Lung (tissue), 12 donors: ENCODE data around the gene GGACT. TPM values are rescaled to one million over a fixed set of nuclear protein-coding genes. Genes with fewer than 3 reads are reported as not detected.

Source experiments
- ATAC-seq: fragments of 200-7000 bp; cut with Tn5 transposase; one replicate; pipeline ENCODE4 v1.9.1; 2020; ENCODE audit warnings: moderate number of reproducible peaks; ENCODE audit not compliant: insufficient read depth, low FRiP score
- DNase-seq, 3 donors: peaks; one replicate each; pipeline ENCODE4 v3.0.0-alpha.2; 2013 to 2017
- H3K27ac ChIP-seq, 2 donors: one replicate each; pipeline ENCODE4 v1.5.1; 2013; ENCODE audit warnings: mild to moderate bottlenecking in 2 of 2, moderate library complexity in 2 of 2, control low read depth in 1 of 2, inconsistent platforms in 1 of 2, low read depth in 1 of 2, low read length in 1 of 2
- H3K27me3 ChIP-seq, 3 donors: one replicate each; pipeline ENCODE4 v1.5.1; 2013; ENCODE audit warnings: low read length in 2 of 3; ENCODE audit not compliant: control insufficient read depth in 3 of 3, insufficient read depth in 3 of 3
- H3K36me3 ChIP-seq, 4 donors: one replicate each; pipeline ENCODE4 v1.5.1; 2013; ENCODE audit warnings: low read length in 4 of 4, mild to moderate bottlenecking in 1 of 4, moderate library complexity in 1 of 4; ENCODE audit not compliant: control insufficient read depth in 4 of 4, insufficient read depth in 4 of 4
- H3K4me1 ChIP-seq, 5 donors: one replicate each; pipeline ENCODE4 v1.5.1; 2013; ENCODE audit warnings: low read length in 5 of 5, mild to moderate bottlenecking in 2 of 5, moderate library complexity in 1 of 5; ENCODE audit not compliant: control insufficient read depth in 5 of 5, insufficient read depth in 5 of 5
- H3K4me3 ChIP-seq: one replicate; pipeline ENCODE4 v1.5.1; 2013; ENCODE audit warnings: mild to moderate bottlenecking, control low read depth, moderate library complexity
- H3K9ac ChIP-seq, 2 donors: one replicate each; pipeline ENCODE4 v1.5.1; 2013; ENCODE audit warnings: low read length in 2 of 2, control low read depth in 1 of 2; ENCODE audit not compliant: insufficient read depth in 1 of 2
- H3K9me3 ChIP-seq, 4 donors: one replicate each; pipeline ENCODE4 v1.5.1; 2013; ENCODE audit warnings: low read length in 3 of 4, mild to moderate bottlenecking in 1 of 4, moderate library complexity in 1 of 4; ENCODE audit not compliant: control insufficient read depth in 4 of 4, insufficient read depth in 3 of 4
- CTCF ChIP-seq: IDR thresholded peaks from 2 replicates; pipeline ENCODE4 v1.5.1; 2012; ENCODE audit warnings: mild to moderate bottlenecking; ENCODE audit errors: control extremely low read depth, extremely low read depth
- WGBS, 2 donors: extraction: QIAGEN DNeasy Blood & Tissue Kit; methylation state at CpG; one replicate each; pipeline ENCODE4 v1.1.7; 2013; 5-methylcytosine and 5-hydroxymethylcytosine counted together
- polyA plus RNA-seq, 2 donors: library from polyadenylated mRNA; stranded (reverse); fragments of 200-250 nt; gene quantifications; one replicate each; pipeline ENCODE4 v1.2.1, GENCODE V29; 2013
- total RNA-seq, 2 donors: library from RNA; depleted of rRNA in 1 of 2; stranded (reverse); fragments of >200 nt in 1 of 2; gene quantifications; one replicate each; pipeline ENCODE4 v1.2.1, GENCODE V29; 2014 to 2021
- donor health status: control.
- donor health status: control.
- donor health status: Bipolar disorder and iron deficiency.
- donor health status: healthy.
- donor health status: DM: yes; HTN: yes; CAD: no.

The GGACT gene
- total and polyA plus RNA-seq, 4 donors, result 1.1 to 6.8 (median 3.9) TPM

GRCh38 chr13:100630555-100630954 is 42.0 kb upstream of the GGACT start:
- peaks cover 0 to 3% (median 0%) of the 10 kb centered on the region in 5 donors for H3K4me1 ChIP-seq
- TF ChIP-seq CTCF, result no peak

GRCh38 chr13:100627120-100627519 is 38.5 kb upstream of the GGACT start:
- Histone ChIP-seq H3K9ac (no peak overlapping the region), H3K36me3 (peaks cover 6 to 18% (median 12%) of the 10 kb centered on the region in 4 donors), H3K27me3 (no peaks in the 10 kb centered on the region), H3K27ac (no peak overlapping the region), H3K4me1 (peaks cover 0 to 3% (median 0%) of the 10 kb centered on the region in 5 donors), H3K9me3 (no peaks in the 10 kb centered on the region), H3K4me3 (no peak overlapping the region)
- ATAC-seq, result no peak
- WGBS, 2 donors, result 93 to 95% methylated on average over 15 of the region's 15 CpGs
- TF ChIP-seq CTCF, result no peak
- DNase-seq, result no peak

More at GRCh38 chr13:100630555-100630954, 42.0 kb upstream of the GGACT start:
- H3K27ac ChIP-seq, result no peak overlapping the region
- H3K27me3 ChIP-seq, result no peaks in the 10 kb centered on the region
- ATAC-seq (no peak), DNase-seq (peak in 2 of 3 donors; percentile 25 to 26)
- 80 to 86% methylated on average over 8 of the region's 8 CpGs for WGBS, 2 donors
- H3K9ac ChIP-seq, result no peak overlapping the region
- H3K4me3 ChIP-seq, result no peak overlapping the region
- H3K36me3 ChIP-seq, result peaks cover 6 to 24% (median 19%) of the 10 kb centered on the region in 4 donors
- H3K9me3 ChIP-seq, result no peaks in the 10 kb centered on the region

GRCh38 chr13:100625447-100625846 is 36.9 kb upstream of the GGACT start:
- no peak overlapping the region for H3K27ac ChIP-seq
- DNase-seq (no peak), ATAC-seq (no peak)
- H3K4me1 ChIP-seq, result peaks cover 0 to under 1% (median 0%) of the 10 kb centered on the region in 5 donors
- no peak for TF ChIP-seq CTCF
- H3K9ac ChIP-seq, result no peak overlapping the region
- no peak overlapping the region for H3K4me3 ChIP-seq
- H3K9me3 ChIP-seq, result no peaks in the 10 kb centered on the region
- peaks cover 7 to 19% (median 13%) of the 10 kb centered on the region in 4 donors for H3K36me3 ChIP-seq
- no peaks in the 10 kb centered on the region for H3K27me3 ChIP-seq
- WGBS, 2 donors, result 84 to 85% methylated on average over 9 of the region's 9 CpGs

- Histone ChIP-seq H3K27ac (no peak overlapping the region), H3K4me1 (no peaks in the 10 kb centered on the region), H3K9me3 (no peaks in the 10 kb centered on the region), H3K4me3 (no peak overlapping the region), H3K27me3 (no peaks in the 10 kb centered on the region), H3K36me3 (peaks cover 4 to 9% (median 4%) of the 10 kb centered on the region in 4 donors), H3K9ac (no peak overlapping the region)
- ATAC-seq (no peak), DNase-seq (no peak)
- no peak for TF ChIP-seq CTCF
- 73 to 82% methylated on average over 4 of the region's 4 CpGs for WGBS, 2 donors
Observed at GRCh38 chr13:100620792-100621191, 32.2 kb upstream of the GGACT start.
